K562 (cell line): ENCODE data around the gene DYNC1H1. TPM values are rescaled to one million over a fixed set of nuclear protein-coding genes. Genes with fewer than 3 reads are reported as not detected.
"Not testable (repeated sequence)": the region's sequence is repeated elsewhere in the genome, so short reads cannot be mapped to it uniquely, and the experiment has no call there.

ENCODE experiments used
- ATAC-seq: fragments of 200-7000 bp; cut with Tn5 transposase; 3 replicates; pipeline ENCODE4 v1.9.1; 2020; ENCODE audit warnings: moderate library complexity
- BruUV-seq: library from RNA; stranded (reverse); fragments of 400-500 nt; replicated peaks from 2 replicates; lab custom pipeline; 2021; lab: Mats Ljungman, UMichigan
- CTCF ChIA-PET: fragments of 300-600 bp; formaldehyde crosslinking; extraction: SDS; loops from one replicate; lab custom pipeline; 2021; ENCODE audit warnings: low intra/inter-chr PET ratio; lab: Yijun Ruan, JAX
- POLR2A ChIA-PET: fragments of 300-600, 350-650 bp; sonication (Branson Sonifier 250); formaldehyde crosslinking; extraction: SDS; loops from one replicate; lab custom pipeline; 2021; ENCODE audit warnings: antibody characterized with exemption, inconsistent platforms; lab: Yijun Ruan, JAX
- DNase-seq, 4 experiments: peaks; one replicate each; pipeline versions ENCODE4 v3.0.0 to v3.0.0-alpha.2; 2011 to 2018; ENCODE audit warnings: low spot score in 3 of 4, mixed read lengths in 3 of 4; ENCODE audit errors: extremely low read depth in 1 of 4
- FAIRE-seq: peaks from 2 replicates; lab custom pipeline; 2011; peaks lifted over from hg19 to GRCh38; lab: Jason Lieb, UNC
- H2AFZ ChIP-seq: 2 replicates; pipeline ENCODE4 v1.6.0; 2011; ENCODE audit warnings: low read depth, low read length, control low read depth, inconsistent platforms
- H3K27ac ChIP-seq: fragments of 200-600 bp; 3 replicates; pipeline ENCODE4 v1.8.0; 2011; ENCODE audit warnings: low read depth, mild to moderate bottlenecking, control low read depth, inconsistent platforms, low read length, moderate library complexity, mixed read lengths; ENCODE audit errors: extremely low read depth
- H3K27me3 ChIP-seq, 2 experiments: fragments of 300-600 bp in 1 of 2; 2 replicates in 1 of 2; 3 replicates in 1 of 2; pipeline versions ENCODE4 v1.6.0 to v1.8.0; 2011; ENCODE audit warnings: inconsistent platforms in 2 of 2, low read length in 2 of 2, mild to moderate bottlenecking in 1 of 2, mixed read lengths in 1 of 2, moderate library complexity in 1 of 2; ENCODE audit not compliant: control insufficient read depth in 2 of 2, insufficient read depth in 2 of 2
- H3K36me3 ChIP-seq: fragments of 300-600 bp; 3 replicates; pipeline ENCODE4 v1.8.0; 2011; ENCODE audit warnings: mild to moderate bottlenecking, low read length, inconsistent platforms; ENCODE audit not compliant: control insufficient read depth, insufficient read depth
- H3K4me1 ChIP-seq, 2 experiments: fragments of 200-600 bp in 1 of 2; replicated peaks in 1 of 2; 2 replicates in 1 of 2; 3 replicates in 1 of 2; pipeline versions ENCODE4 v1.5.1 to v1.8.0; 2011; ENCODE audit warnings: inconsistent platforms in 2 of 2, low read length in 2 of 2, mild to moderate bottlenecking in 1 of 2, mixed read lengths in 1 of 2, moderate library complexity in 1 of 2; ENCODE audit not compliant: control insufficient read depth in 2 of 2, insufficient read depth in 2 of 2
- H3K4me2 ChIP-seq: 2 replicates; pipeline ENCODE4 v1.6.1; 2011; ENCODE audit warnings: low read length, control low read depth, inconsistent platforms, mixed read lengths; ENCODE audit not compliant: insufficient read depth
- H3K4me3 ChIP-seq: fragments of 200-600 bp; sonication (generic), shearing (Covaris generic); 2 replicates; pipeline ENCODE4 v1.5.1; 2016; ENCODE audit warnings: control low read depth, inconsistent platforms
- H3K79me2 ChIP-seq: fragments of 200-600 bp; 3 replicates; pipeline ENCODE4 v1.8.0; 2011; ENCODE audit warnings: low read length, inconsistent platforms; ENCODE audit not compliant: control insufficient read depth, insufficient read depth
- H3K9ac ChIP-seq, 2 experiments: 2 replicates each; pipeline versions ENCODE4 v1.6.0 to v1.6.1; 2011; ENCODE audit warnings: low read depth in 2 of 2, low read length in 2 of 2, control low read depth in 1 of 2, inconsistent platforms in 1 of 2, mild to moderate bottlenecking in 1 of 2, mixed read lengths in 1 of 2; ENCODE audit not compliant: insufficient read depth in 1 of 2
- H3K9me1 ChIP-seq: one replicate; pipeline ENCODE4 v1.6.0; 2011; ENCODE audit warnings: inconsistent platforms, mild to moderate bottlenecking, low read length, moderate library complexity; ENCODE audit not compliant: control insufficient read depth, insufficient read depth
- H3K9me3 ChIP-seq: replicated peaks from 2 replicates; pipeline ENCODE4 v1.5.1; 2011; ENCODE audit warnings: low read depth, low read length, inconsistent platforms; ENCODE audit not compliant: control insufficient read depth, insufficient read depth
- H4K20me1 ChIP-seq: replicated peaks from 2 replicates; pipeline ENCODE4 v1.6.1; 2011; ENCODE audit warnings: low read length, inconsistent platforms, mixed read lengths; ENCODE audit not compliant: control insufficient read depth, insufficient read depth
- MLLT1 ChIP-seq, 2 experiments: fragments of 450-650 bp; IDR thresholded peaks; 2 replicates each; pipeline ENCODE4 v1.6.1; 2016
- RBFOX2 ChIP-seq: fragments of 200-400 bp; formaldehyde crosslinking; IDR thresholded peaks from 2 replicates; pipeline ENCODE4 v1.6.1; 2017; ENCODE audit warnings: low read depth, mild to moderate bottlenecking, low read length, moderate library complexity
- SUPT5H ChIP-seq: fragments of 450-650 bp; IDR thresholded peaks from 2 replicates; pipeline ENCODE4 v1.6.1; 2016
- WGBS: fragments of 100-300 bp; shearing (Covaris generic); methylation state at CpG from one replicate; pipeline ENCODE4 v1.1.6; 2016; ENCODE audit warnings: low coverage, mixed read lengths; ENCODE audit not compliant: insufficient coverage; ENCODE audit errors: missing lambda C conversion rate; 5-methylcytosine and 5-hydroxymethylcytosine counted together
- in situ Hi-C: fragments of 300-500 bp; cut with MboI; formaldehyde crosslinking; loops from 4 replicates; pipeline ENCODE4 v1.15.0; 2018; ENCODE audit warnings: inconsistent platforms, mixed read lengths
- intact Hi-C: fragments of 100-400 bp; cut with micrococcal nuclease; formaldehyde crosslinking; loops from 2 replicates; pipeline ENCODE4 v1.14.2; 2022
- polyA plus RNA-seq, 8 experiments: library from polyadenylated mRNA; depleted of rRNA in 4 of 8; stranded (reverse) in 5 of 8; unstranded in 3 of 8; fragments of >200 nt; fragmentation: Nextera tagmentation in 2 of 8; fragmentation: Illumina TruSeq in 1 of 8; extraction: Ambion mirVana in 2 of 8; extraction: Trizol in 1 of 8; gene quantifications; 2 replicates each; pipeline versions ENCODE4 v1.2.1 to v1.2.3, GENCODE V29; 2011 to 2014; ENCODE audit warnings: inconsistent platforms in 1 of 8, missing spikeins in 1 of 8
- total RNA-seq, 7 experiments: library from RNA; depleted of rRNA in 6 of 7; stranded (reverse); fragments of >200 nt in 6 of 7; fragmentation: Illumina TruSeq in 2 of 7; extraction: Trizol in 2 of 7; gene quantifications; 2 replicates each; pipeline versions ENCODE4 v1.2.1 to v1.2.3, GENCODE V29; 2011 to 2021; ENCODE audit warnings: low replicate concordance in 1 of 7

Gene DYNC1H1
- total and polyA plus RNA-seq, 9 of the 15 experiments (the other 6 are each of a cell fraction or from before 2014, with no cell fraction given), result 31.9 to 335 (median 115) TPM

DNA sequence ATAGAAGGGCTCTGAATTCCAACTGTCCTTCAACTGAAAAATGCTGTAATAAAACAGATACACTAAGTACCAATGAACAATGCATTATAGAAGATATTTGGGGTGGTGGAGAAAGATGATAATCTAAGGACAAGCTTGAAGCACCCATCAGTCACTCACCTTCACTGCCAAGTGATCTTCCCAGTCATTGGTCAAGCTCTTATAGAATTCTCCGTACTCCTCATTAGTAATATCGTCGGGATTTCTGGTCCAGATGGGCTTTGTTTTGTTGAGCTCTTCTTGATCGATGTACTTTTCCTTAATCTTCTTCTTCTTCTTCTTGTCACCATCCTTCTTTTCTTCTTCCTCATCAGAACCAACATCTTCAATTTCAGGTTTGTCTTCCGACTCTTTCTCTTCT lies 120.1 kb downstream of the DYNC1H1 start:
- peak overlapping the region; percentile 55 to 83; a peak in 2 of 4 replicates for H3K9ac ChIP-seq
- H3K4me3 ChIP-seq, result peak overlapping the region; percentile 89
- H3K79me2 ChIP-seq, result peaks cover 75% of the 10 kb centered on the region
- H3K36me3 ChIP-seq, result peaks cover 68% of the 10 kb centered on the region
- ATAC-seq, in situ Hi-C loops, CTCF ChIA-PET, H3K9me3 ChIP-seq, H3K9me1 ChIP-seq, H3K27me3 ChIP-seq, H2AFZ ChIP-seq, intact Hi-C loops, DNase-seq, FAIRE-seq: not testable (repeated sequence)
- H4K20me1 ChIP-seq, result peaks cover 29% of the 10 kb centered on the region
- H3K4me1 ChIP-seq, result peaks cover 21 to 32% of the 10 kb centered on the region in 2 experiments; a peak in 4 of 5 replicates
- TSS peak; percentile 54 for BruUV-seq
- H3K27ac ChIP-seq, result 0 out of 3 replicates have a peak overlapping the region, but pooled peaks have one; percentile 30
- POLR2A ChIA-PET, result interaction anchor here (0.5 to 3.3 kb wide), 3 partner anchors 12 to 266 kb away, joined by 3 to 17 read pairs (median 4); no protein-coding TSS in a partner anchor
- peak; percentile 68 for TF ChIP-seq RBFOX2
- peak in 1 of 2 experiments; percentile 44; a peak in 1 of 4 replicates for TF ChIP-seq MLLT1 (IDR thresholded peaks at IDR 0.05)
- TF ChIP-seq SUPT5H, result 0 out of 2 replicates have a peak, but pooled peaks have one; percentile 18
- H3K4me2 ChIP-seq, result peak overlapping the region; percentile 85
- 8% methylated on average over 5 of the region's 5 CpGs for WGBS
